ENCODE data around the gene VENTX. TPM values are rescaled to one million over a fixed set of nuclear protein-coding genes. Genes with fewer than 3 reads are reported as not detected.

Gene VENTX
- total and polyA plus RNA-seq, 4 donors = 1.0 to 7.4 (median 2.6) TPM

DNA sequence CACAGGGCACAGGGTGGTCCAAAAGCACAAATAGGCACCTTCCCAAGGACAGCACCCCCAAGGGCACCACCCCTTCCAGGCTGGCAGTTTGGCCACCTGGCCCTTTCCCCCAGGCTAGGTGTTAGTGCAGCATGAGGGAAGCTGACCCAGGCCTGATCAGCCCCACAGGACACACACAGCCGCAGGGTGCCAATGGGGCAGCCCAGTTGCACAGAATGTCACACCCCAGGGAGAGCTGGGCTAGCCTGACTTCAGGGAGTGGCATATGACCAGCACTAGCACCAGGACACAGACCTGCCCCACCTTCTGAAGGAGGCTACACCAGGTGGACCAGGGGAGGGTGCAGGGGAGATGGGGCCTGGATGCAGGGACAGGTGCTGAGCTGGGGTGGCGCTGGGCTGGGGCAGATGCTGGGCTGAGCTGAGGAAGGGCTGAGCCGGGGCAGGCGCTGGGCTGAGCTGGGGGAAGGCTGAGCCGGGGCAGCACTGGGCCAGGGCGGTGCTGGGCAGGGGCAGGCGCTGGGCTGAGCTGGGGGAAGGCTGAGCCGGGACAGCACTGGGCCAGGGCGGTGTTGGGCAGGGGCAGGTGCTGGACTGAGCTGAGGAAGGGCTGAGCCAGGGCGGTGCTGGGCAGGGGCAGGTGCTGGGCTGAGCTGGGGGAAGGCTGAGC, 42.9 kb downstream of the VENTX start:
- Histone ChIP-seq H3K36me3 (ENCODE audit: control insufficient read depth in 1 of 2, insufficient read depth in 2 of 2, low read length in 1 of 2) (peaks cover 6 to 21% of the 10 kb centered on the region in 2 donors), H3K4me1 (ENCODE audit: control insufficient read depth in 1 of 2, insufficient read depth in 2 of 2, low read length in 2 of 2) (no peaks in the 10 kb centered on the region), H3K4me3 (ENCODE audit: low read length in 2 of 2) (no peak overlapping the region), H3K27ac (ENCODE audit: low read depth in 1 of 2, low read length in 2 of 2) (no peak overlapping the region), H3K9me3 (ENCODE audit: control insufficient read depth, low read length) (no peaks in the 10 kb centered on the region), H3K27me3 (ENCODE audit: control insufficient read depth in 1 of 2, insufficient read depth in 2 of 2, low read length in 1 of 2) (no peaks in the 10 kb centered on the region)
- intact Hi-C loops (cut with DNase I) = no loop called here
- no peak for ATAC-seq (ENCODE audit: low FRiP score)
- DNase-seq = no peak
- WGBS, 2 donors = 88 to 95% methylated on average over 10 of the region's 10 CpGs

DNA sequence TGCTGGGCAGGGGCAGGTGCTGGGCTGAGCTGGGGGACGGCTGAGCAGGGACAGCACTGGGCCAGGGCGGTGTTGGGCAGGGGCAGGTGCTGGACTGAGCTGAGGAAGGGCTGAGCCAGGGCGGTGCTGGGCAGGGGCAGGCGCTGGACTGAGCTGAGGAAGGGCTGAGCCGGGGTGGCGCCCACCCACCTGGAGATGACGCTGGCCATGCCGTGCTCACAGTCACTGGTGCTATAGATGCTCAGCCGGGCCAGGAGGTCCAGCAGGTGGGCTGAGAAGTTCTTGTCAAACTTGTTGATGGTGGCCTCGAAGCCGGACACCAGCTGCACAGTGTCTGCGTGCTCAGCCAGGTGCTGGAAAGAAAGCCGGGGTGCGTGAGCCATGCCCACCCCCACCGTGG, 43.4 kb downstream of the VENTX start:
- ATAC-seq (ENCODE audit: low FRiP score) (no peak), DNase-seq (no peak)
- H3K36me3 ChIP-seq (ENCODE audit: control insufficient read depth in 1 of 2, insufficient read depth in 2 of 2, low read length in 1 of 2) = peaks cover 6 to 21% of the 10 kb centered on the region in 2 donors
- no peaks in the 10 kb centered on the region for H3K4me1 ChIP-seq (ENCODE audit: control insufficient read depth in 1 of 2, insufficient read depth in 2 of 2, low read length in 2 of 2)
- no peak overlapping the region for H3K27ac ChIP-seq (ENCODE audit: low read depth in 1 of 2, low read length in 2 of 2)
- H3K4me3 ChIP-seq (ENCODE audit: low read length in 2 of 2) = no peak overlapping the region
- no peaks in the 10 kb centered on the region for H3K9me3 ChIP-seq (ENCODE audit: control insufficient read depth, low read length)
- no peaks in the 10 kb centered on the region for H3K27me3 ChIP-seq (ENCODE audit: control insufficient read depth in 1 of 2, insufficient read depth in 2 of 2, low read length in 1 of 2)
- 93 to 95% methylated on average over 11 to 15 of the region's 15 CpGs for WGBS, 2 donors
- intact Hi-C loops (cut with DNase I) = no loop called here

DNA sequence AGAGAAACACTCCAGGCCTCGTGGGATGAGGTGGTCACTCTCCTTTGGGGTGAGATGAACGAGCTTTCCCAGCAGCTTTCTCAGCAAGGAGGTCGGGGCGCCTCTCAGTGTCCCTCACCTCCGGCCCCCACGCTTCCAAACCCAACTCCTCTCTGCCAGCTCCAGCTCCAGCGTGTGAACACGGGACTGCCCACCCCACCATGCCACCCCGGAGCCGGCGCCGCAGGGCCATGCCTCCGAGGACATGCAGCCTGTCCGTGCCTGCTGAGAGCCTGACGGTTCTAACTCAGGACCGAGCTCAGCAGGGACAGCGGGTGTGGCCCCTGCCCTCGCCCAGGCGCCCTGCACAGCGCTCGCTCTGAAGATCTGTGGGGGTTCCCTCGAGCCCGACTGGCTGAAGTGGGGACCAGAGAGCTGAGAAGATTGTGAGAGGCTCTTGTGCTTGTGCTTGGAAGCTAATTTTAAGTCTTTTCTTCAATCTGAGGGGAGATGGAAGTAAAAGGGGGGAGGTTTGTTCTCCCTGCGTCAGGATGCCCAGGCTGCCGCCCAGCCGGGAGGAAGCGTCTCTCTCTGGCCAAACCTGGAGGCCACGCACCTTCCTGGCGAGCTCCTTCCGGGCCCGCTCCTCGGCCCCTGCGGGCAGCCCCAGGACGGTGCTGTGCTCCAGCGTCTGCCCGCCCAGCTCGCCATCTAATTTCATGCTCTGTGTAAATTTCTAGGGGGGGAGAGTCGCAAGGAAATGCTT, 44.1 kb downstream of the VENTX start:
- Histone ChIP-seq H3K27ac (ENCODE audit: low read depth in 1 of 2, low read length in 2 of 2) (no peak overlapping the region), H3K36me3 (ENCODE audit: control insufficient read depth in 1 of 2, insufficient read depth in 2 of 2, low read length in 1 of 2) (peaks cover 6 to 21% of the 10 kb centered on the region in 2 donors), H3K4me1 (ENCODE audit: control insufficient read depth in 1 of 2, insufficient read depth in 2 of 2, low read length in 2 of 2) (no peaks in the 10 kb centered on the region), H3K27me3 (ENCODE audit: control insufficient read depth in 1 of 2, insufficient read depth in 2 of 2, low read length in 1 of 2) (no peaks in the 10 kb centered on the region), H3K9me3 (ENCODE audit: control insufficient read depth, low read length) (no peaks in the 10 kb centered on the region), H3K4me3 (ENCODE audit: low read length in 2 of 2) (no peak overlapping the region)
- DNase-seq (no peak), ATAC-seq (ENCODE audit: low FRiP score) (no peak)
- intact Hi-C loops (cut with DNase I) = no loop called here
- 90 to 91% methylated on average over 38 of the region's 38 CpGs for WGBS, 2 donors

DNA sequence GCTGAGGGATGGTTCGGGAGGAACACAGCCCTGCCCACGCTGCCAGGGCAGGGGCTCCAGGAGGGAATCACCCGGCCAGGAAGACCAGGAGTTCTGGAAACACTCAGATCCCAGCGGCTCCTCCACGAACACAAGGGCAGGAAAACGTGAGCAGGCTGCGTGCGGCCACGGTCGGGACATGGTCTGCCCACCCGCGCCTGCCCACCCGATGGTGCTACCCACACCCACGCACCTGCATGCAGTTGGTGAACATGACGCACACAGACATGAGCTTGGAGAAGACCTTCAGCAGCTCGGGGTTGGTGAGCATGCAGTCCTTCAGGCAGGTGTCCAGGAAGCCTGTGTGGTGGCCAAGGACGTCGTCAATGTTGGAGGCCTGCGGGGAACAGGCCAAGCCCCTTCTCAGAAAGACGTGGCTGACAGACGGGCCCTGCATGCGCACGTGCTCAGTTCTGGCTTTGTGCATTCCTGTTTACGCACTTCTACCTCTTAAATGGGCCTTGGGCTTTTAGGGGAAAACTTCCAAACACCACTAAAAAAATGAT, 45.3 kb downstream of the VENTX start:
- intact Hi-C loops (cut with DNase I) = no loop called here
- H3K36me3 ChIP-seq (ENCODE audit: control insufficient read depth in 1 of 2, insufficient read depth in 2 of 2, low read length in 1 of 2) = peaks cover 6 to 21% of the 10 kb centered on the region in 2 donors
- DNase-seq (no peak), ATAC-seq (ENCODE audit: low FRiP score) (no peak)
- no peaks in the 10 kb centered on the region for H3K4me1 ChIP-seq (ENCODE audit: control insufficient read depth in 1 of 2, insufficient read depth in 2 of 2, low read length in 2 of 2)
- H3K27me3 ChIP-seq (ENCODE audit: control insufficient read depth in 1 of 2, insufficient read depth in 2 of 2, low read length in 1 of 2) = no peaks in the 10 kb centered on the region
- 92% methylated on average over 24 of the region's 24 CpGs for WGBS, 2 donors
- no peak overlapping the region for H3K27ac ChIP-seq (ENCODE audit: low read depth in 1 of 2, low read length in 2 of 2)
- no peak overlapping the region for H3K4me3 ChIP-seq (ENCODE audit: low read length in 2 of 2)
- no peaks in the 10 kb centered on the region for H3K9me3 ChIP-seq (ENCODE audit: control insufficient read depth, low read length)

DNA sequence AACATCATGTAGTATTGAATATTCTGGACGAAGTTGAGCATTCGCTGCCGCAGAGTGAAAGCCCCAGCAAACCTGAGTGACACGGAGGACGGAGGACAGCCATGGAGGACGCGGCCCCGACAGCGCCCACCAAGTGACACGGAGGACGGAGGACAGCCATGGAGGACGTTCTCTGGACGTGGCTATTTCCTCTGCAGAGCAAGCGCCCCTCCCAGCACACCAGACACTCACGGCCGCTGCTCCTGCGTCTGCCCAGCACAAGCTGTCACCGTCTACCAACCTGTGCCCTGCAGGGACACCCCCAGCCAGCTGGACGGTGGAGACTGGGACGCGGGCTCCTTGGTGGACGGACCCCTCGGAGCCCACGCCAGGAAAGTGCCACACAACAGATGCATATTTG, 46.3 kb downstream of the VENTX start:
- H3K4me3 ChIP-seq (ENCODE audit: low read length in 2 of 2) = no peak overlapping the region
- H3K27me3 ChIP-seq (ENCODE audit: control insufficient read depth in 1 of 2, insufficient read depth in 2 of 2, low read length in 1 of 2) = no peaks in the 10 kb centered on the region
- no peak for ATAC-seq (ENCODE audit: low FRiP score)
- H3K27ac ChIP-seq (ENCODE audit: low read depth in 1 of 2, low read length in 2 of 2) = no peak overlapping the region
- no peaks in the 10 kb centered on the region for H3K9me3 ChIP-seq (ENCODE audit: control insufficient read depth, low read length)
- DNase-seq = no peak
- 94 to 95% methylated on average over 24 of the region's 24 CpGs for WGBS, 2 donors
- peaks cover 6 to 23% of the 10 kb centered on the region in 2 donors for H3K36me3 ChIP-seq (ENCODE audit: control insufficient read depth in 1 of 2, insufficient read depth in 2 of 2, low read length in 1 of 2)
- no peaks in the 10 kb centered on the region for H3K4me1 ChIP-seq (ENCODE audit: control insufficient read depth in 1 of 2, insufficient read depth in 2 of 2, low read length in 2 of 2)
- intact Hi-C loops (cut with DNase I) = no loop called here

DNA sequence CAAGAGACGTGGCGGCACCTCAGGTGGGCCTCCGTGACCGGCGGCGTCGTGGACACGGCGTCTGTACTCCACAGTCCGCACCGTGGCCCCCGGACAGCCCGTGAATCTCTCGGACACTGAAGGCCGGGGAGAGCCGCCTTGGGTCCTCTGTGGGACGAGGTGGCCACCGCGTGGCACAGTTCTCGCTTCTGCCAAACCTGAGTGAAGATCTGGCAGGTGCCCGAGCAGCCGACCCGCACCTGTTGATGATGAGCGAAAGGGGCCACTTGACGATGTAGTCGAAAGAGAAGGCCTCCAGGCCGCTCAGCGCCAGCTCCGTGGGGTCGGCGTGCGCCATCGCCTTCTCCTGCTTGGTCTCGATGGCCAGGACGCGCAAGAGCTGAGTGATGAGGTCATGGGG, 47.6 kb downstream of the VENTX start:
- intact Hi-C loops (cut with DNase I) = no loop called here
- H3K27ac ChIP-seq (ENCODE audit: low read depth in 1 of 2, low read length in 2 of 2) = no peak overlapping the region
- H3K36me3 ChIP-seq (ENCODE audit: control insufficient read depth in 1 of 2, insufficient read depth in 2 of 2, low read length in 1 of 2) = peaks cover 3 to 28% of the 10 kb centered on the region in 2 donors
- H3K4me1 ChIP-seq (ENCODE audit: control insufficient read depth in 1 of 2, insufficient read depth in 2 of 2, low read length in 2 of 2) = no peaks in the 10 kb centered on the region
- no peaks in the 10 kb centered on the region for H3K27me3 ChIP-seq (ENCODE audit: control insufficient read depth in 1 of 2, insufficient read depth in 2 of 2, low read length in 1 of 2)
- H3K9me3 ChIP-seq (ENCODE audit: control insufficient read depth, low read length) = no peaks in the 10 kb centered on the region
- H3K4me3 ChIP-seq (ENCODE audit: low read length in 2 of 2) = no peak overlapping the region
- 95% methylated on average over 36 of the region's 36 CpGs for WGBS, 2 donors
- DNase-seq (no peak), ATAC-seq (ENCODE audit: low FRiP score) (no peak)

DNA sequence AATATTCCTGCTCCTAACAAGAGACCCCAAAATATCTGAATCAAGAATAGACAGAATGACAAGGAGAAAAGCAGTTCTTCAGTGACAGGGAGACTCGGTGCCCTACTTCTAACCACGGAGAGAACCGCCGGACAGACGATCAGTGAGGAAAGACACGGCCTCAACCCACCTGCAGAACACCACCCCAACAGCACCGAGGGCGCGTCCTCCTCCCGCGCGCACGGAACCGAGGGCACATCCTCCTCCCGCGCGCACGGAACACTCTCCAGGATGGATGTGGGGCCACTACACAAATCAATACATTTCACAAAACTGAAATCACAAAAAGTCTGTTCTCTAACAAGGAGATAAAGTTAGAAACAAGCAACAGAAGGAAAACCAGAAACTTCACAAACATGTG, 48.7 kb downstream of the VENTX start:
- WGBS, 2 donors = 92 to 93% methylated on average over 18 of the region's 18 CpGs
- intact Hi-C loops (cut with DNase I) = no loop called here
- Histone ChIP-seq H3K27me3 (ENCODE audit: control insufficient read depth in 1 of 2, insufficient read depth in 2 of 2, low read length in 1 of 2) (no peaks in the 10 kb centered on the region), H3K9me3 (ENCODE audit: control insufficient read depth, low read length) (no peaks in the 10 kb centered on the region), H3K4me3 (ENCODE audit: low read length in 2 of 2) (no peak overlapping the region), H3K27ac (ENCODE audit: low read depth in 1 of 2, low read length in 2 of 2) (no peak overlapping the region), H3K36me3 (ENCODE audit: control insufficient read depth in 1 of 2, insufficient read depth in 2 of 2, low read length in 1 of 2) (peaks cover 6 to 28% of the 10 kb centered on the region in 2 donors), H3K4me1 (ENCODE audit: control insufficient read depth in 1 of 2, insufficient read depth in 2 of 2, low read length in 2 of 2) (no peaks in the 10 kb centered on the region)
- no peak for DNase-seq
- no peak for ATAC-seq (ENCODE audit: low FRiP score)

DNA sequence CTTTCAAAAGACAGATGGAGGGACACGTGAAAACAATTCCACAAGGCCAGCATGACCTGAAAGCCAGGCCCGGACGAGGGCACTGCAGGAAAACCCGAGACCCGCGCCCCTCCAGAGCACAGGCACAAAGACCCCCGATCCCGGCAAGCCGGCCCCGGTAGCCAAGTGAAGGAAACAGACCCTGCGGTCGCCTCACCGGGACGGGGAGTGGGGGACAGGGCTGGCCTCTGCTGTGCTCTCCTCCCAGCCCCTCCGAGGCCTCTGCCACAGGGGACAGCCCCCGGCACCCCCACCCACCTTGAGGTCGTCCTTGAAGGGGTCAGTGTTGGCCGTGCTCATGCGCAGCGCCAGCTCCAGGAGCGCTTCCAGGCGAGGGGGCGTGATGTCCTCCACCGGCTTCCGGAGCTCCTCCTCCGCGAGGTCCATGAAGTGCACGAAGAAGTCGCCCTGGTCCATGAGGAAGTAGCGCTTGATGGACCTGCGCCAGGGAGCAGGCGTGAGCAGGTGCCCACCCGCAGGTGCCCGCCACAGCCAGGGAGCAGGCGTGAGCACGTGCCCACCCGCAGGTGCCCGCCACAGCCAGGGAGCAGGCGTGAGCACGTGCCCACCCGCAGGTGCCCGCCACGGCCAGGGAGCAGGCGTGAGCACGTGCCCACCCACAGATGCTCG, 50.3 kb downstream of the VENTX start:
- no peak overlapping the region for H3K27ac ChIP-seq (ENCODE audit: low read depth in 1 of 2, low read length in 2 of 2)
- no peaks in the 10 kb centered on the region for H3K27me3 ChIP-seq (ENCODE audit: control insufficient read depth in 1 of 2, insufficient read depth in 2 of 2, low read length in 1 of 2)
- ATAC-seq (ENCODE audit: low FRiP score) (no peak), DNase-seq (no peak)
- H3K36me3 ChIP-seq (ENCODE audit: control insufficient read depth in 1 of 2, insufficient read depth in 2 of 2, low read length in 1 of 2) = peaks cover 3 to 26% of the 10 kb centered on the region in 2 donors
- 95% methylated on average over 46 of the region's 46 CpGs for WGBS, 2 donors
- H3K9me3 ChIP-seq (ENCODE audit: control insufficient read depth, low read length) = no peaks in the 10 kb centered on the region
- intact Hi-C loops (cut with DNase I) = no loop called here
- no peak overlapping the region for H3K4me3 ChIP-seq (ENCODE audit: low read length in 2 of 2)
- no peaks in the 10 kb centered on the region for H3K4me1 ChIP-seq (ENCODE audit: control insufficient read depth in 1 of 2, insufficient read depth in 2 of 2, low read length in 2 of 2)
